HFF-Myc (cell line): ENCODE measurements around the gene STAB2.

ENCODE experiments used
- DNase-seq: peaks from one replicate; pipeline ENCODE4 v3.0.0-alpha.2; 2011; ENCODE audit warnings: low read depth; ENCODE audit errors: extremely low read depth
- H3K4me3 ChIP-seq: replicated peaks from 2 replicates; pipeline ENCODE4 v1.5.1; 2011; ENCODE audit warnings: low read depth, mild to moderate bottlenecking, control low read depth, low read length
- TF ChIP-seq, protein P1 (sequence below): IDR thresholded peaks from 2 replicates; pipeline ENCODE4 v1.5.1; 2012; ENCODE audit warnings: mild to moderate bottlenecking, low read depth, low read length, control low read depth; ENCODE audit errors: missing control alignments

STAB2 gene

GRCh38 chr12:103768467-103769123 lies 181.5 kb downstream of the STAB2 start:
- DNase-seq: no peak
- H3K4me3 ChIP-seq: no peak overlapping the region
- TF ChIP-seq, protein P1, sequence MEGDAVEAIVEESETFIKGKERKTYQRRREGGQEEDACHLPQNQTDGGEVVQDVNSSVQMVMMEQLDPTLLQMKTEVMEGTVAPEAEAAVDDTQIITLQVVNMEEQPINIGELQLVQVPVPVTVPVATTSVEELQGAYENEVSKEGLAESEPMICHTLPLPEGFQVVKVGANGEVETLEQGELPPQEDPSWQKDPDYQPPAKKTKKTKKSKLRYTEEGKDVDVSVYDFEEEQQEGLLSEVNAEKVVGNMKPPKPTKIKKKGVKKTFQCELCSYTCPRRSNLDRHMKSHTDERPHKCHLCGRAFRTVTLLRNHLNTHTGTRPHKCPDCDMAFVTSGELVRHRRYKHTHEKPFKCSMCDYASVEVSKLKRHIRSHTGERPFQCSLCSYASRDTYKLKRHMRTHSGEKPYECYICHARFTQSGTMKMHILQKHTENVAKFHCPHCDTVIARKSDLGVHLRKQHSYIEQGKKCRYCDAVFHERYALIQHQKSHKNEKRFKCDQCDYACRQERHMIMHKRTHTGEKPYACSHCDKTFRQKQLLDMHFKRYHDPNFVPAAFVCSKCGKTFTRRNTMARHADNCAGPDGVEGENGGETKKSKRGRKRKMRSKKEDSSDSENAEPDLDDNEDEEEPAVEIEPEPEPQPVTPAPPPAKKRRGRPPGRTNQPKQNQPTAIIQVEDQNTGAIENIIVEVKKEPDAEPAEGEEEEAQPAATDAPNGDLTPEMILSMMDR: no peak

GRCh38 chr12:103769240-103769945 lies 182.3 kb downstream of the STAB2 start:
- DNase-seq: no peak
- TF ChIP-seq, protein P1: no peak
- no peak overlapping the region for H3K4me3 ChIP-seq

- H3K4me3 ChIP-seq: no peak overlapping the region
- TF ChIP-seq, protein P1: peak; percentile 64
- no peak for DNase-seq
Measured at GRCh38 chr12:103771466-103771865, 184.4 kb downstream of the STAB2 start.

GRCh38 chr12:103772367-103773108 lies 185.5 kb downstream of the STAB2 start:
- no peak overlapping the region for H3K4me3 ChIP-seq
- TF ChIP-seq, protein P1: no peak
- no peak for DNase-seq

GRCh38 chr12:103773109-103773910 lies 186.2 kb downstream of the STAB2 start:
- no peak overlapping the region for H3K4me3 ChIP-seq
- TF ChIP-seq, protein P1: no peak
- DNase-seq: no peak

GRCh38 chr12:103774977-103775560 lies 188.0 kb downstream of the STAB2 start:
- H3K4me3 ChIP-seq: no peak overlapping the region
- no peak for DNase-seq
- TF ChIP-seq, protein P1: no peak
